ENCODE data around the gene KRTAP17-1.
A peak's percentile ranks its signal among the peaks of the same experiment; 100 is the strongest.

The KRTAP17-1 gene

GRCh38 chr17:41333098-41333497 is 17.6 kb upstream of the KRTAP17-1 start:
- Histone ChIP-seq H3K36me3 (ENCODE audit: control insufficient read depth, insufficient read depth, low read length) (no peaks in the 10 kb centered on the region), H3K27me3 (replicated peaks; ENCODE audit: control insufficient read depth, insufficient read depth, low read length, poor library complexity, severe bottlenecking) (no peaks in the 10 kb centered on the region), H3K4me3 (ENCODE audit: insufficient read depth, low read depth, low read length, poor library complexity, severe bottlenecking) (no peak overlapping the region), H3K4me1 (ENCODE audit: control insufficient read depth, insufficient read depth, low read length, poor library complexity, severe bottlenecking) (peaks cover 18% of the 10 kb centered on the region), H3K27ac (ENCODE audit: insufficient read depth, low read length, poor library complexity, severe bottlenecking) (no peak overlapping the region), H3K9me3 (ENCODE audit: control insufficient read depth, low read length) (no peaks in the 10 kb centered on the region)
- DNase-seq, result no peak

GRCh38 chr17:41332239-41332638 is 16.7 kb upstream of the KRTAP17-1 start:
- Histone ChIP-seq H3K27ac (ENCODE audit: insufficient read depth, low read length, poor library complexity, severe bottlenecking) (no peak overlapping the region), H3K4me1 (ENCODE audit: control insufficient read depth, insufficient read depth, low read length, poor library complexity, severe bottlenecking) (peaks cover 26% of the 10 kb centered on the region), H3K9me3 (ENCODE audit: control insufficient read depth, low read length) (no peaks in the 10 kb centered on the region), H3K27me3 (replicated peaks; ENCODE audit: control insufficient read depth, insufficient read depth, low read length, poor library complexity, severe bottlenecking) (no peaks in the 10 kb centered on the region), H3K36me3 (ENCODE audit: control insufficient read depth, insufficient read depth, low read length) (no peaks in the 10 kb centered on the region), H3K4me3 (ENCODE audit: insufficient read depth, low read depth, low read length, poor library complexity, severe bottlenecking) (no peak overlapping the region)
- DNase-seq, result no peak

DNA sequence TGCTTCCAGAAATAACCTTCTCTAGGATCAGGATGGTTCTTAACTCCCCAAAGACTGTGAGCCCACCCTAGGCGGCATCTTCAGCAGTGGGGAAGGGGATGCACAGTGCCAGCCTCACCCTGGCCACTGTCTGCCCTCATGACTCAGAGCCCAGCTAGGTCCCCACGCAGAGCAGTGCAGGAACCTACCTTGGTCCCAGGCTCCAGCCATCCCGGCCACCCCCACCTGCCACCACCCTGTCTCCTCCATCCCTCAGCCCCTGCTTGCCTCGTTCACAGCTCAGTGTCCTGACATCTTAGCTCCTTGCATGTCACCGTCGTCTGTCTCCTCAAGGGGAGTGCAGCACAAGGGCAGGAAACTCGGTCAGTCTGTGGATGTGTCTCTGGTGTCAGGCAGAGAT is 16.1 kb upstream of the KRTAP17-1 start:
- peaks cover 32% of the 10 kb centered on the region for H3K4me1 ChIP-seq (ENCODE audit: control insufficient read depth, insufficient read depth, low read length, poor library complexity, severe bottlenecking)

GRCh38 chr17:41329279-41329948 is 13.9 kb upstream of the KRTAP17-1 start:
- Histone ChIP-seq H3K27ac (ENCODE audit: insufficient read depth, low read length, poor library complexity, severe bottlenecking) (no peak overlapping the region), H3K9me3 (ENCODE audit: control insufficient read depth, low read length) (no peaks in the 10 kb centered on the region), H3K4me3 (ENCODE audit: insufficient read depth, low read depth, low read length, poor library complexity, severe bottlenecking) (no peak overlapping the region), H3K27me3 (replicated peaks; ENCODE audit: control insufficient read depth, insufficient read depth, low read length, poor library complexity, severe bottlenecking) (no peaks in the 10 kb centered on the region), H3K4me1 (ENCODE audit: control insufficient read depth, insufficient read depth, low read length, poor library complexity, severe bottlenecking) (peaks cover 31% of the 10 kb centered on the region), H3K36me3 (ENCODE audit: control insufficient read depth, insufficient read depth, low read length) (no peaks in the 10 kb centered on the region)
- DNase-seq, result no peak

More for the DNA sequence above, 16.1 kb upstream of the KRTAP17-1 start:
- no peaks in the 10 kb centered on the region for H3K9me3 ChIP-seq (ENCODE audit: control insufficient read depth, low read length)
- no peak overlapping the region for H3K4me3 ChIP-seq (ENCODE audit: insufficient read depth, low read depth, low read length, poor library complexity, severe bottlenecking)
- no peaks in the 10 kb centered on the region for H3K36me3 ChIP-seq (ENCODE audit: control insufficient read depth, insufficient read depth, low read length)
- no peak overlapping the region for H3K27ac ChIP-seq (ENCODE audit: insufficient read depth, low read length, poor library complexity, severe bottlenecking)
- H3K27me3 ChIP-seq (replicated peaks; ENCODE audit: control insufficient read depth, insufficient read depth, low read length, poor library complexity, severe bottlenecking), result no peaks in the 10 kb centered on the region
- no peak for DNase-seq

- Histone ChIP-seq H3K27ac (ENCODE audit: insufficient read depth, low read length, poor library complexity, severe bottlenecking) (no peak overlapping the region), H3K4me1 (ENCODE audit: control insufficient read depth, insufficient read depth, low read length, poor library complexity, severe bottlenecking) (peaks cover 39% of the 10 kb centered on the region), H3K4me3 (ENCODE audit: insufficient read depth, low read depth, low read length, poor library complexity, severe bottlenecking) (no peak overlapping the region), H3K36me3 (ENCODE audit: control insufficient read depth, insufficient read depth, low read length) (no peaks in the 10 kb centered on the region), H3K9me3 (ENCODE audit: control insufficient read depth, low read length) (no peaks in the 10 kb centered on the region), H3K27me3 (replicated peaks; ENCODE audit: control insufficient read depth, insufficient read depth, low read length, poor library complexity, severe bottlenecking) (no peaks in the 10 kb centered on the region)
- DNase-seq, result no peak
These were observed 12.7 kb upstream of the KRTAP17-1 start for GRCh38 chr17:41328207-41328606.

DNA sequence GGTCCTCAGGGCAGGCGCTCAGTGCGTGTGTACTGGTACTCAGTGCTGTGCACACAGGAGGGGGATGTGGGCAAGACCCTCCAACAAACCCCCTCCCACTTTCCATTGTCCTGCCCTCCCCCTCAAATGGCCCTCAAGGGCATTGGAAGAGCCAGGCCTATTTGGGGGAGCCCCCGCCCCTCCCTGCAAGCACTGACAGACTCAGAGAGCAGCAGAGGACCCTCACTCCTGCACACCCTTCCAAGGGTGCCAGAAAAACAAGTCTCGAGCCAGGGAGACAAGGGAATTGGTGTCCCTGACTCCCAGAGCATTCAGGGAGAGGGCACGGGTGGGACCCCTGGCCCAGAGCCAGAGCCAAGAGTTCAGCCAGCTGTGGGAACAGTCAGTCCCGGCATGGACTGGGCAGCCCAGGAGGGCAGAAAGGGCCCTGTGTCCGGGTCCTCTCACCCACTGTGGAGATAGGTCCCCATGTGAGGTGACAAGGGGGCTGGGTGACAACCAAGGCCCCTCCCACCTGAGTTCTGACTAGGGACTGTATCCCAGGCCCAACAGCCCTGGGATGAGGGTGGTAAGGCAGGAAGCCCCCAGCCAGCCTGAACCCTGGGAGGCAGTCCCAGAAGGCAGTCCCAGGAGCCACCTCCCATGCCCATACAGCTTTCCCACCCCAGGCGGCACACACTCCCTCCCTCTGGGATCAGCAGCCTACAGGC is 12.1 kb upstream of the KRTAP17-1 start:
- H3K4me1 ChIP-seq (ENCODE audit: control insufficient read depth, insufficient read depth, low read length, poor library complexity, severe bottlenecking), result peaks cover 40% of the 10 kb centered on the region
- no peaks in the 10 kb centered on the region for H3K9me3 ChIP-seq (ENCODE audit: control insufficient read depth, low read length)
- H3K27me3 ChIP-seq (replicated peaks; ENCODE audit: control insufficient read depth, insufficient read depth, low read length, poor library complexity, severe bottlenecking), result no peaks in the 10 kb centered on the region
- no peaks in the 10 kb centered on the region for H3K36me3 ChIP-seq (ENCODE audit: control insufficient read depth, insufficient read depth, low read length)
- peak overlapping the region; percentile 23 for H3K27ac ChIP-seq (ENCODE audit: insufficient read depth, low read length, poor library complexity, severe bottlenecking)
- H3K4me3 ChIP-seq (ENCODE audit: insufficient read depth, low read depth, low read length, poor library complexity, severe bottlenecking), result no peak overlapping the region
- no peak for DNase-seq

- H3K27me3 ChIP-seq (replicated peaks; ENCODE audit: control insufficient read depth, insufficient read depth, low read length, poor library complexity, severe bottlenecking), result no peaks in the 10 kb centered on the region
- peaks cover 46% of the 10 kb centered on the region for H3K4me1 ChIP-seq (ENCODE audit: control insufficient read depth, insufficient read depth, low read length, poor library complexity, severe bottlenecking)
- H3K36me3 ChIP-seq (ENCODE audit: control insufficient read depth, insufficient read depth, low read length), result no peaks in the 10 kb centered on the region
- no peak overlapping the region for H3K4me3 ChIP-seq (ENCODE audit: insufficient read depth, low read depth, low read length, poor library complexity, severe bottlenecking)
- no peak overlapping the region for H3K27ac ChIP-seq (ENCODE audit: insufficient read depth, low read length, poor library complexity, severe bottlenecking)
- H3K9me3 ChIP-seq (ENCODE audit: control insufficient read depth, low read length), result no peaks in the 10 kb centered on the region
- DNase-seq, result peak in 1 of 3 donors; percentile 39
These were observed 10.9 kb upstream of the KRTAP17-1 start for GRCh38 chr17:41326173-41327145.

- no peaks in the 10 kb centered on the region for H3K27me3 ChIP-seq (replicated peaks; ENCODE audit: control insufficient read depth, insufficient read depth, low read length, poor library complexity, severe bottlenecking)
- H3K4me1 ChIP-seq (ENCODE audit: control insufficient read depth, insufficient read depth, low read length, poor library complexity, severe bottlenecking), result peaks cover 46% of the 10 kb centered on the region
- no peaks in the 10 kb centered on the region for H3K9me3 ChIP-seq (ENCODE audit: control insufficient read depth, low read length)
- no peaks in the 10 kb centered on the region for H3K36me3 ChIP-seq (ENCODE audit: control insufficient read depth, insufficient read depth, low read length)
- H3K27ac ChIP-seq (ENCODE audit: insufficient read depth, low read length, poor library complexity, severe bottlenecking), result no peak overlapping the region
- no peak for DNase-seq
- H3K4me3 ChIP-seq (ENCODE audit: insufficient read depth, low read depth, low read length, poor library complexity, severe bottlenecking), result no peak overlapping the region
These were observed 10.1 kb upstream of the KRTAP17-1 start for GRCh38 chr17:41325611-41326010.

DNA sequence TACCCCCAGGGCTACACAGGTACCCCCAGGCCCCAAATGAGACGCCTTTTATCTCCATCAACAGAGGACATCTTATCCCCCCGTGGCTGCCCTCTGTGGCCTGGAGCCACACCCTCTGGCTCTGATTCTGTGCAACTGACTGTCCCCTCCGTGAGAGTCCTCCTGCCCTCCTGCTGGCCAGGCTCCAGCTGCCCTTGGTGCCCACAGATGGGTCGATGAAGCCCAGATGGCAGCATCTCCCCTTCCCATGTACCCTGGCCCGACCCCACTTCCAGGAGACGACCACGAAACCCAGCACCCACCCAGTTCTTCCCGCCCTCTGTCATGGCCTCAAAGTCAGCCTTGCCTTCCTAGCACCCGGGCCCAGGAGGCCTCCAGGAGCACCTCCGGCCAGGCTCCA is 9.6 kb upstream of the KRTAP17-1 start:
- H3K4me3 ChIP-seq (ENCODE audit: insufficient read depth, low read depth, low read length, poor library complexity, severe bottlenecking), result no peak overlapping the region
- H3K27ac ChIP-seq (ENCODE audit: insufficient read depth, low read length, poor library complexity, severe bottlenecking), result no peak overlapping the region
- H3K36me3 ChIP-seq (ENCODE audit: control insufficient read depth, insufficient read depth, low read length), result no peaks in the 10 kb centered on the region
- H3K4me1 ChIP-seq (ENCODE audit: control insufficient read depth, insufficient read depth, low read length, poor library complexity, severe bottlenecking), result peaks cover 46% of the 10 kb centered on the region
- no peak for DNase-seq
- H3K9me3 ChIP-seq (ENCODE audit: control insufficient read depth, low read length), result no peaks in the 10 kb centered on the region
- no peaks in the 10 kb centered on the region for H3K27me3 ChIP-seq (replicated peaks; ENCODE audit: control insufficient read depth, insufficient read depth, low read length, poor library complexity, severe bottlenecking)
